Activated B cell treated with CpG ODN at 0.5 μM for 24 hours (primary cell): ENCODE results near the gene MAPK12. TPM values are rescaled to one million over a fixed set of nuclear protein-coding genes. Genes with fewer than 3 reads are reported as not detected.

Experiments used
- ATAC-seq: fragments of 200-7000 bp; cut with Tn5 transposase; one replicate; pipeline ENCODE4 v1.10.0; 2021; ENCODE audit warnings: low read depth, mild to moderate bottlenecking, moderate library complexity
- CTCF ChIA-PET: fragments of 350-600 bp; sonication (Branson Sonifier 250); formaldehyde crosslinking; loops from one replicate; lab custom pipeline; 2021; ENCODE audit warnings: antibody characterized with exemption; lab: Charles Lee
- POLR2A ChIA-PET: fragments of 350-600 bp; sonication (Branson Sonifier 250); formaldehyde crosslinking; loops from one replicate; lab custom pipeline; 2021; ENCODE audit warnings: antibody characterized with exemption; lab: Charles Lee
- DNase-seq: peaks from one replicate; pipeline ENCODE4 v3.0.0; 2022
- H3K27ac Mint-ChIP-seq: one replicate; pipeline ENCODE4 v1.8.0; 2020; ENCODE audit warnings: mixed read lengths
- H3K27me3 Mint-ChIP-seq: one replicate; pipeline ENCODE4 v1.8.0; 2021; ENCODE audit warnings: mixed read lengths
- H3K36me3 Mint-ChIP-seq: one replicate; pipeline ENCODE4 v1.8.0; 2021; ENCODE audit warnings: low read depth, mixed read lengths
- H3K4me1 Mint-ChIP-seq: one replicate; pipeline ENCODE4 v1.8.0; 2021; ENCODE audit warnings: mixed read lengths
- H3K4me3 Mint-ChIP-seq: one replicate; pipeline ENCODE4 v1.8.0; 2020; ENCODE audit warnings: mild to moderate bottlenecking, mixed read lengths
- H3K9me3 Mint-ChIP-seq: one replicate; pipeline ENCODE4 v1.8.0; 2020; ENCODE audit warnings: mixed read lengths
- intact Hi-C: fragments of 100-400 bp; cut with micrococcal nuclease; formaldehyde crosslinking; loops from one replicate; pipeline ENCODE4 v1.15.1; 2024
- total RNA-seq: library from RNA; stranded (reverse); gene quantifications from 2 replicates; pipeline ENCODE4 v1.2.3, GENCODE V29; 2022
- TF ChIP-seq, protein P1 (sequence below): fragments of 200-600 bp; IDR thresholded peaks from one replicate; pipeline ENCODE4 v1.8.0; 2022; ENCODE audit warnings: antibody characterized with exemption, mild to moderate bottlenecking

Gene MAPK12
- total RNA-seq, 1 donor from 2014 or later, result 4.4 TPM

DNA sequence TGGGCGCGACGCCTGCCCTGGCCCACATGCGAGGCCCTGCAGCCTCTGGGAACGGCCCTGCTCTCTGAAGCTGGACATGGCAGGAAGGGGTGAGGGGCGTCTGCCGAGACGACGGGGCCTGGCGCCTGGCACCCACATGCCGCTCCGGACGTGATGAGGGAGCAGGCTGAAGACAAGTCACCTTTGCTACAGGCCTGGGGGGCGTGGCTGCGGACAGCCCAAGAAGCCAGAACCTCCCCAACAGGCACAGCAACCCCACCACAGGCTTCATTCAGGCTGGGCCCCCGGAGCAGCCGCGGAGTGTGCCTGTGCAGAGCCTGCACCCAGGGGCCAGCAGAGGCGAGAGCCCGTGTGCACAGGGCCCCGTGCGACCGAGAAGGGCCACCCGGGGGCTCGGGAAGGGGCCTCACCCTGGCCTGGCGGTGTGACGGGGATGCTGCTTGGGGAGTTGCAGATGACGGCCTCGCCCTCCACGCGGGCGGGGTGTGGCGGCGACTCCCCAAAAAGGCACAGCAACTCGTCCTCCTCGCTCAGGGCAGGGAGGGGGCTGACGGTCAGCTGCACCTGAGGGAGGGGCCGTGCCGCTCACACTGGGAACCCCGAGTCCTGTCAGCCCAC lies 25.3 kb upstream of the MAPK12 start:
- DNase-seq (no peak), ATAC-seq (no peak)
- H3K27ac Mint-ChIP-seq, result no peak overlapping the region
- TF ChIP-seq, protein P1, sequence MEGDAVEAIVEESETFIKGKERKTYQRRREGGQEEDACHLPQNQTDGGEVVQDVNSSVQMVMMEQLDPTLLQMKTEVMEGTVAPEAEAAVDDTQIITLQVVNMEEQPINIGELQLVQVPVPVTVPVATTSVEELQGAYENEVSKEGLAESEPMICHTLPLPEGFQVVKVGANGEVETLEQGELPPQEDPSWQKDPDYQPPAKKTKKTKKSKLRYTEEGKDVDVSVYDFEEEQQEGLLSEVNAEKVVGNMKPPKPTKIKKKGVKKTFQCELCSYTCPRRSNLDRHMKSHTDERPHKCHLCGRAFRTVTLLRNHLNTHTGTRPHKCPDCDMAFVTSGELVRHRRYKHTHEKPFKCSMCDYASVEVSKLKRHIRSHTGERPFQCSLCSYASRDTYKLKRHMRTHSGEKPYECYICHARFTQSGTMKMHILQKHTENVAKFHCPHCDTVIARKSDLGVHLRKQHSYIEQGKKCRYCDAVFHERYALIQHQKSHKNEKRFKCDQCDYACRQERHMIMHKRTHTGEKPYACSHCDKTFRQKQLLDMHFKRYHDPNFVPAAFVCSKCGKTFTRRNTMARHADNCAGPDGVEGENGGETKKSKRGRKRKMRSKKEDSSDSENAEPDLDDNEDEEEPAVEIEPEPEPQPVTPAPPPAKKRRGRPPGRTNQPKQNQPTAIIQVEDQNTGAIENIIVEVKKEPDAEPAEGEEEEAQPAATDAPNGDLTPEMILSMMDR, result no peak
- ChIA-PET CTCF (no interaction called here), POLR2A (no interaction called here)
- no peak overlapping the region for H3K4me3 Mint-ChIP-seq
- intact Hi-C loops, result no loop called here
- H3K4me1 Mint-ChIP-seq, result peaks cover 8% of the 10 kb centered on the region
- peaks cover under 1% of the 10 kb centered on the region for H3K36me3 Mint-ChIP-seq
- peaks cover under 1% of the 10 kb centered on the region for H3K27me3 Mint-ChIP-seq
- no peaks in the 10 kb centered on the region for H3K9me3 Mint-ChIP-seq

DNA sequence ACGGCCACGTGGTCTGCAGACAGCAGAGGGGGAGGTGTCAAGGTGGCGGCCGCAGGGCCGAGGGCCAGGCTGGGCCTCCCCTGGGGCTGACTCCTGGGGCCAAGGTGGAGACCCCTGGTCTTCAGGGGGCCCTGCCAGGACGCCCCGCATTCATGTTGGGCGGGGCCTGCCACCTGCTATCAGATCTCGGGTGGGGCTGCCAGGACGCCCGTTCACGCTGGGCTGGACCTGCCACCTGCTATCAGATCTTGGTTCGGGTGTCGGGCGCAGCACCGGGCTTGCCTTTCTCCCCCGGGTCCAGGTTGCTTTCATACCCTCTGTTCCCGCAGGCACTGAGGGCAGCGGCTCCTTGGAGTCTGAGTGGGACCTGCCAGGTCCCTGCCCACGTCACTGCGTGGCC lies 24.8 kb upstream of the MAPK12 start:
- ATAC-seq, result no peak
- Mint-ChIP-seq H3K4me1 (peaks cover 2% of the 10 kb centered on the region), H3K27me3 (no peaks in the 10 kb centered on the region), H3K27ac (no peak overlapping the region), H3K9me3 (no peaks in the 10 kb centered on the region), H3K36me3 (peaks cover 2% of the 10 kb centered on the region), H3K4me3 (no peak overlapping the region)
- DNase-seq, result no peak
- intact Hi-C loops, result no loop called here
- TF ChIP-seq, protein P1, result no peak
- POLR2A ChIA-PET, result interaction anchor here (0.6 kb wide), 1 partner anchor 10 kb away, joined by 5 read pairs; no protein-coding TSS in a partner anchor
- CTCF ChIA-PET, result no interaction called here

DNA sequence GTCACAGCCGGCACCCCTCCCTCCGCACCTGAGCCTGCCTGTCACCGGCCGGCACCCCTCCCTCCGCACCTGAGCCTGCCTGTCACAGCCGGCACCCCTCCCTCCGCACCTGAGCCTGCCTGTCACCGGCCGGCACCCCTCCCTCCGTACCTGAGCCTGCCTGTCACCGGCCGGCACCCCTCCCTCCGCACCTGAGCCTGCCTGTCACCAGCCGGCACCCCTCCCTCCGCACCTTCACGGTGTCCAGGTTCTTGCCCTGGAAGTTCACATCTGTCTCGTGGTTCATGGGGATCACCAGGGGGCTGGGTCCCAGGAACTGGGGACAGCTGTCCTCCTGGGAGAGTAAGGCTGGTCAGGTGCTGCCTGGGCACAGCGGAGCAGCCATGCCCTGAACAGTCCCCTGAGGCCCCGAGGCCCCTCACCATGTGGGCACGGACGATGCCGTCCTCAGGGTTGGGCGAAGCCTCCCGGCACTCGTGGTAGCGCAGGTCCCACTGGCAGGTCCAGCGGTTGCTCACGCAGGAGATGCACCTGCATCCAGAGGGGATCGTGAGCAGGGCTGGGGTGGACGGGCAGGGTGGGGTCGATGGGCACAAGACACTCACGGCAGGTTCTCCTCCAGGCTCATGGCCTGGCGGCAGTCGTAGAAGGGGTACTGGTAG lies 24.2 kb upstream of the MAPK12 start:
- intact Hi-C loops, result no loop called here
- DNase-seq, result no peak
- Mint-ChIP-seq H3K27ac (no peak overlapping the region), H3K4me3 (no peak overlapping the region), H3K36me3 (peaks cover 4% of the 10 kb centered on the region), H3K4me1 (no peaks in the 10 kb centered on the region), H3K9me3 (no peaks in the 10 kb centered on the region), H3K27me3 (no peaks in the 10 kb centered on the region)
- ChIA-PET POLR2A (interaction anchor here (0.6 to 0.9 kb wide), 2 partner anchors 9 to 11 kb away, joined by 4 to 5 read pairs; no protein-coding TSS in a partner anchor), CTCF (no interaction called here)
- TF ChIP-seq, protein P1, result no peak
- no peak for ATAC-seq

DNA sequence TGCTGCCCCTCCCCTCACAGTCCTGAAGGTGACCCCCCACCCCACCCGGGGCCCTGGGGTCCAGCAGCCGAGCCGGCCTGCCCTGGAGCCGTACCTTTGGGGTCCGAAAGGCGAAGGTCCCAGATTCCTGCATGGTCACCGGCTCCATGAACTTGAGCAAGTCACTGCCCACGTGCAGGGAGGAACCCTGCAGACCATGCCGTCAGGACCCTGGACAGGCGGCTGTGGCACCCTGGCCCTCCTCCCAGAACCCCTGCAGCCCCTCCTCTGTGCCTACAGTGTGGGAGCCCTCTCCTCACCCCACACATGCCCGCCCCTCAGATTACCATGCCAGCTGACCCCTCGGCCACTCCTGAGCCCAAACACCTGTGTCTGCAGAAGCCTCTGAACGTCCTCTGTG lies 23.0 kb upstream of the MAPK12 start:
- DNase-seq (no peak), ATAC-seq (no peak)
- Mint-ChIP-seq H3K4me1 (no peaks in the 10 kb centered on the region), H3K36me3 (peaks cover 4% of the 10 kb centered on the region), H3K27me3 (no peaks in the 10 kb centered on the region), H3K9me3 (no peaks in the 10 kb centered on the region), H3K27ac (no peak overlapping the region), H3K4me3 (no peak overlapping the region)
- intact Hi-C loops, result no loop called here
- ChIA-PET CTCF (no interaction called here), POLR2A (no interaction called here)
- TF ChIP-seq, protein P1, result no peak

DNA sequence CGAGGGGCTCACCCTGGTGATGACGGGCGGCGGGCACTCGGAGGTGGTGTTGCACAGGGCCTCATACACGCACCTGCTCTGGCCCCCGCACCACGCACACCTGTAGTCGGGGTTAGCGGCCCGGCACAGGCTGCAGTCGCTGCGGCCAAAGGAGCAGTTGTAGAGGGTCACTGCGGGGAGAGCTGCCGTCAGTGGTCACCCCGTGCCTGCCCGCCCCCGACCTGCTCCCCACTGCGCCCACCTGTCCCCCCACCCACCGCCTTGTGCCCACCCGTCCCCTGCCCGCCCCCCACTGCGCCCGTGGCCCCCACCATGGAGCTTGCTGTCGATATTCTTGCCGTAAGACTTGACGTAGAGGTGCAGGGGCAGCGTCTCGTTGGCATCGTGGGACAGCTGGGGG lies 22.3 kb upstream of the MAPK12 start:
- DNase-seq (no peak), ATAC-seq (no peak)
- ChIA-PET POLR2A (no interaction called here), CTCF (no interaction called here)
- H3K36me3 Mint-ChIP-seq, result peaks cover 4% of the 10 kb centered on the region
- no peaks in the 10 kb centered on the region for H3K4me1 Mint-ChIP-seq
- H3K27me3 Mint-ChIP-seq, result no peaks in the 10 kb centered on the region
- H3K9me3 Mint-ChIP-seq, result no peaks in the 10 kb centered on the region
- intact Hi-C loops, result no loop called here
- no peak overlapping the region for H3K27ac Mint-ChIP-seq
- H3K4me3 Mint-ChIP-seq, result no peak overlapping the region
- TF ChIP-seq, protein P1, result no peak
